MV-4-11 (cell line): ENCODE data around the gene FAM171A2.
"Not testable (repeated sequence)": the region's sequence is repeated elsewhere in the genome, so short reads cannot be mapped to it uniquely, and the experiment has no call there.

Experiments
- DNase-seq: peaks from one replicate; lab custom pipeline; 2025; lab: John Stamatoyannopoulos, UW

FAM171A2 gene

DNA sequence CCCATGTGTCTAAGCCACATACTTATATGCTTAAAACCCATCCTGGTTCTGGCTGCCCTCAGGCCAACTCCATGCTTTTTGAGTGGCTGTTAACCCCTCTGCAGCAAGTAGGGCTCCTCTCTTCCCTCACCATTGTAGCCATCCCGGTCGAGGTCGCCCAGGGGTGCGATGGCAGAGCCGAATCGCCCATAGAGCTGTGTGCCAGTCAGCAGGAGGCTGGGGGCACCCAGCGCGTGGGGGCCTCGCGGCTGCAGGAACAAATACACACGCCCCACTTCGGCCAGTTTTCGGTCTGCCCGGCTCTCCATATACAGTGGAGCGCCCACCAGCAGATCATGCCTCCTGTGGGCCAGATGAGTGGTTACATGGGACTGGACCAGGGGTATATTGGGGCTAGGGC lies 19.7 kb upstream of the FAM171A2 start:
- DNase-seq: no peak

DNA sequence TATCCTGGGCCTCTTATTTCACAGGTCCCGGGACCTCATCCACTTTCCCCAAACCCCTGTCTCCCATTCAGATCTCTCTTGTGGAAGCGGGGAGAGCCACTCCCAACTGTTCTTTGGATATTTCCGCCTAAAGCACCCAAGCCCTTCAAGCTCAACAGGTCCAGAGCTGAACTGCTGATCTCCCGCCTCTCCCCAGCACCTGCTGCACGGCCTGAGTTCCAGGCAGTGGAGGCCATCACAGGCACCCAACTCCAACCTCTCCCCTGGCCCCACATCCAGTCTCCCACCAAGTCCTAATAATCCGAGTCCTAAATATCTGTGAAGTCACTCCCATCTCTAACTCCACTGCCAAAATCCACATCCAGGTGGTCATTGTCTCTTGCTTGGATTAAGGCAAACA lies 19.3 kb upstream of the FAM171A2 start:
- DNase-seq: no peak

DNA sequence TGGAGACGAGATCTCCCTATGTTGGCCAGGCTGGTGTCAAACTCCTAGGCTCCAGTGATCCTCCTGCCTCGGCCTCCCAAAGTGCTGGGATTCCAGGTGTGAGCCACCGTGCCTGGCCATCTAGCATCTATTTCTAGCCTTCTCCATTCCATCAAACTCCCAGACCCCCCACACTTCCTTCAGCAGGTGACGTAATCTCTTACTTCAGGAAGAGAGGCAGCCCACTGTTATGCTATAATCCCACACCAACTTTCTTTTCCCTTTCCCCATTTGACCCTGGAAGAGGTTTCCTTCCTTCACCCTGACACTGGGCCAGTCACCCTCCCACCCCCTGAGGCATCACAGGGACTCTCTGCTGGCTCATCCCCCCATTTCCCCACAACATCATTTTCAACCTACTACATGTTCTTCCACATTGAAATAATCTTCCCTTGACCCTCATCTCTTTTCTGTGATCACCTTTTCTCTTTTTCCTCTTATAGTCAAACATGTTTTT lies 18.2 kb upstream of the FAM171A2 start:
- DNase-seq: no peak

DNA sequence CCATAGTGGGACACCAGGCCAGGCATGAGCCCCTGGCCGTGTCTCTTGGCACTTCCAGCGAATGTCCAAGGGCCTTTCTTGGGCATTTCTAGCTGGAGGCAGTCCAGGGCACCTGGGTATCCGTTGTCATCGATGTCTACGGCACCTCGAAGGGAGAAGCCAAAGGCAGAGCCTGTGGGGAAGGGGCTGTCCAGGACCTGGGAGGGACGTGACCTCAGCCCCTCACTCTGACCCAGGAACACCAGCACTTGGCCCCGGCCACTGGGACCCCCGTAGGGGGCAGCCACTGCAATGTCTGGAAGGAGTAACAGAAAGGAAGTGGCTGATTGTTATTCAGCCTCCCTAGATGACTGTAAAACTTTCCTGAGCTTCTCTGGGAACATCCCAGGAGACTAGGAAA lies 17.1 kb upstream of the FAM171A2 start:
- no peak for DNase-seq

DNA sequence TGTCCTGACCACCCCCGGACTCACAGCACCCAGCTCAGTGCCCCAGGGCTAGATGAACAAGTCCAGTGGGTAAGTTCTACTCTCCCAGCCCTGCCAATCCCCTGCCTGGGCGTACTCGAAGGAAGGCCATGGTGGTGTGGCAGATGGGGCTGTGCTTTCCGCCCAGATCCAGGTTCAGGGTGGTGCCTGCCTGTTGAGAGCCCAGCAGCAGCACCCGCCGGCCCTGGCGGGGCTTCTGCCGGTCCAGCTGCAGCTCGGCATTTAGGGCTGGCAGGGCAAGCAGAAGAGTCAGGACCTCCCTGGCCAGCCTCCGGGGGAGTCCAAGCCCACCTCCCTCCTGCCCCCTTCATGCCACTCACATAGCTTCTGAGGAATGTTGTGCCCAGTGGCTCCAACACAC lies 16.2 kb upstream of the FAM171A2 start:
- no peak for DNase-seq

DNA sequence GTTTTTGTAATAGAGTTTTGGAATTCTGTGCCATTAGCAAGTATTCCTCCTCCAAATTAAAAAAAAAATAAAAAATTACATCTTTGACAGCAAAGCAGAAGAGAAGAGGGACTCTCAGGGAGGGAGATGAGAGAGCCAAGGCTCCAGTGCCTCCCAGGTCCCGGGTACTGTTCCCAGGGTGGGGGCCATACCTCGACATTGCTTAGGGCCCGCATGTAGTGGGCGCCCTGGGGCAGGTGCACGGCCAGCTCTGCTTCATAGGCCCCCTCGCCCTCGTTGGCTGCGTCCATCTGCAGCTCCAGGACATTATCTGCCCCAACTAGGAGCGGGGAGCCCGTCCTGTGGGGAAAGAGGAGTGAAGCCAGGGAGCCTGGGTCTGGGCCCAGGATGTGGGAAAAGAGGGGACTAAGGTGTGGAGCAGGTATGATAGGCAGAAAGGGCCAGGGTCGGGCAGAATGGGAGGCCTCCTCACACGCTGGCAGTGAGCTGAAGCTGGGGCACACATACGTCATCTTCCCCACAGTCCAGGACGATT lies 14.6 kb upstream of the FAM171A2 start:
- no peak for DNase-seq

DNA sequence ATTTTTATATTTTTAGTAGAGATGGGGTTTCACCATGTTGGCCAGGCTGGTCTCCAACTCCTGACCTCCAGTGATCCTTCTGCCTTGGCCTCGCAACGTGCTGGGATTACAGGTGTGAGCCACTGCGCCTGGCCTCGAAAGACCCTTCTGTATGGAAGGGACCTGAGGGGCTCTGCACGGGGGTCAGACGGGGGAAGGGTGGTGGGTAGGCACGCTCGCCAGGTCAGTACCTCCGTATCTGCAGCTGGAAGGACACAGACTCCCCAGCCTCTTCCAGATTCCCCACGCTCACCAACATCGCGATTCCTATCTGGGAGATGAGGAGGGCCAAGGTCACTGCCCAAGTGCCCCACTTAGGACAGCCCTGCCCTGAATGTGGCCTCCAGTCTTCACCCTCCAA lies 13.1 kb upstream of the FAM171A2 start:
- no peak for DNase-seq

DNA sequence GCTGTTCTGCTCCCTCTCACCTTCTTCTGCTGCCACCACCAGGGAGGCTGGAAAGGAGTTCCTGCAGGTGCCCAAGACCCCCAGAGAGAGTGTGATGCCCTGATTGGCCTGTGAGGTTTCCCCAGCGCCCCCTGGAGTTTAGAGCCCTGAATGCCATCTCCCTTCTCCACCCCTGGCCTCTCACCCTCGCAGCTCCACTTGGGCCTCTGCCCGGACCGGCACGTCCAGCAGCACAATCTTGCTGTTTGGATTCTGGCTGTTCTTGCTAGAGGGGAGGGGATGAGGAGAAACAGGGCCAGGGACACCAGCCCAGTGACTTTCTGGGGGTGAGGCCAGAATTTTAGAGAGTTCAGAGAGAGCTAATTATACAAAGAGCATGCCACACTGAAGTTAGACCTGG lies 12.5 kb upstream of the FAM171A2 start:
- DNase-seq: no peak

DNA sequence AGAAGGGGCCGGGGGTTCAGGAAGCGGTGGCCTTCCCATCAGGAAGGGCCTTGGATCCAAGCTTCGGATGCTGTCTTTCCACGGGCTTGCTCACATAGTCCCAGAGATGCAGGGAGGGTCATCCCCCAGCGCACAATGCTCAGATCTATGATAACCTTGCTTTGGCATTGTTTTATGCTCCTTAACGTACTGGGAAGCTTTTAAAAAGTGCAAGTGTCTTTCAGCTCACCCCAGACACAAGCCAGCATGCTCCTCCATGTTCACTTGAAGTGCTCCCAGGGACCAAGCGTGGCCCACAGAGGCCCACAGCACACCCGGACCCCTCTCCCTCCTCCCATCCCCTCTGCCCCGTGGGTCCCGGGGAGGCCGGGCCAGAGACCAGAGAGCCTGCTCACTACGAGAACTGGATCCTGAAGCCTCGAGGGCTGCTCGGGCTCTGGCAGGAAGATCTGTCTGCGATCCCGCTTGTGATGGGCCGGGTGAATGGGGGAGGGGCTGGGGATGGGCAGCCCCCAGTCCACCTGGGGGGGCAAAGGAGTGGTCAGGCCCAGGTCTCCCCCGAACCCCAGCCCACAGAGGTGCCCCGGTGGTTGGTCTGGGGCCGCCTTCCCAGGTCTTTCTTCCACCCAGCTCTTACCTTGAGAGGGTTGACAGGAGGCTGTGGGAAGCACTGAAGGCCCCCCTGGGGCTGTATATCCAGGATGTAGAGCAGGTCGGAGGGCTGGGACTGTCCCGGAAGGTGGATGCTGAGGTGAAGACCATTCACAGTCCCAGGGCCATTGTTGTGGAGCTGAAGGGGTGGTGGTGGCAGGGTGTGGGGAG lies 11.8 kb upstream of the FAM171A2 start:
- no peak for DNase-seq

DNA sequence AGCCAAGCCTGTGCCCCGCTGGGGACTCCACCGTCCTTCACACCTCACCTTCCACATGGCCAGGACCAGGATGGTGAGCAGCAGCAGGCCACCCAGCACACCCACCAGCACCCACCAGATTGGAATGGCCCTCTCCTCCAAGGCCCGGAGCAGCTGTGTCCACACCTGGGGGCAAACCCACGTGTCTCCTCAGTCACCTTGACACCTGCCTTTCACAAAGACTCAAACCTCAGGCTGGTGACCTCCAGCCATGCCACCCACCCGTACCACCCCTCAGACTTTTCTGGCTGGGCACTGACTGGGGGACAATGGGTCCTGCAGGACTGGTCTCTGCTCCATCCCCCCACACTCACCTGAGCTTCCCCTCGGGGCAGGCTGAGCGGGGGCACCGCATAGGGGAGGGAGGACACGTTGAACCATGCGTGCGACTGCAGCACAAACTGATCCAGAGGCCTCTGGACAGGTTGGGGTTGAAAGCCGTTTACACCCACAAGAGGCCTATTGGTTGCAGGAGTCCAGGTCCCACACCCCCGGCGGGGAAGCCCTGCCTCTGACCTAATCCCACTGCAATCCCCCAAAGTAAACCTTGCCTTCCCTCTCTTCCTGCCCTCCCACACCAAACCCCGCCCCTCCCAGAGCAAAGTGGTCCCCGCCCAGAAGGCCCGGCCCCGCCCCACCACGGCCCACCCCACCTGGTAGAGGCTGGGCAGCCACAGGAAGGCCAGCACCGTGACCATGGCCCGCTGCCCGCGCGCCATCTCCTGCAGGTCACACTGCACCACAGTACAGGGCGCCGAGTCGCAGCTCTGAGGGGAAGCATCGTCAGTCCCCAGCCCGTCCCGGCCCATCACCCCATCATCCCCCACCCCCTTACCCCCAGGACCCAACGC lies 10.9 kb upstream of the FAM171A2 start:
- no peak for DNase-seq

DNA sequence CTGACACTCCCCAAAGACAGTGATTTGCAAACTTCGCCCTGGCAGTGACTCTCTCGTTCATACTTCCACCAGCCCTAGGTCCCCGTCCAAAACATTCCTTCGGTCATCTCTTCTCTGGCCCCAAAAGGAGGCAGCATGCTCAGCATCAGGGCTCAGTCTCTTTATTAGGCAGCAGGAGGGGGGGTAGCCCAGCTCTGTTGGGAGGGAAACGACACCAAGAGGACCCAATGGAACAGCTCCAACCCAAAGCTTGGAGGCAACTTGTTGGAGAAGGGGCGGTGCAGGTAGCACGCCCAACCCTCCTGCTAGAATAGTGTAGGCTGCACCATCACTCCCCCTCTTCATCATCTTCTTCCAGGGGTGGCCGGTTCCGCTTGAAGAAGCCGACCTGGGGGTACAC lies 8.4 kb upstream of the FAM171A2 start:
- DNase-seq: no peak

DNA sequence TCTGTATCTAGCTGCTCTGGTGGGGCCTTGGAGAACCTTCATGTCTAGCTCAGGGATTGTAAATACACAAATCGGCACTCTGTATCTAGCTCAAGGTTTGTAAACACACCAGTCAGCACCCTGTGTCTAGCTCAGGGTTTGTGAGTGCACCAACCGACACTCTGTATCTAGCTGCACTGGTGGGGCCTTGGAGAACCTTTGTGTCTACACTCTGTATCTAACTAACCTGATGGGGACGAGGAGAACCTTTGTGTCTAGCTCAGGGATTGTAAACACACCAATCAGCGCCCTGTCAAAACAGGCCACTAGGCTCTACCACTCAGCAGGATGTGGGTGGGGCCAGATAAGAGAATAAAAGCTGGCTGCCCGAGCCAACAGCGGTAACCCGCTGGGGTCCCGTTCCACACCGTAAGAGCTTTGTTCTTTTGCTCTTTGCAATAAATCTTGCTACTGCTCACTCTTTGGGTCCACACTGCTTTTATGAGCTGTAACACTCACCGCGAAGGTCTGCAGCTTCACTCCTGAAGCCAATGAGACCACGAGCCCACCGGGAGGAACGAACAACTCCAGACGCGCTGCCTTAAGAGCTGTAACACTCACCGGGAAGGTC lies 5.9 kb upstream of the FAM171A2 start:
- DNase-seq: not testable (repeated sequence)

DNA sequence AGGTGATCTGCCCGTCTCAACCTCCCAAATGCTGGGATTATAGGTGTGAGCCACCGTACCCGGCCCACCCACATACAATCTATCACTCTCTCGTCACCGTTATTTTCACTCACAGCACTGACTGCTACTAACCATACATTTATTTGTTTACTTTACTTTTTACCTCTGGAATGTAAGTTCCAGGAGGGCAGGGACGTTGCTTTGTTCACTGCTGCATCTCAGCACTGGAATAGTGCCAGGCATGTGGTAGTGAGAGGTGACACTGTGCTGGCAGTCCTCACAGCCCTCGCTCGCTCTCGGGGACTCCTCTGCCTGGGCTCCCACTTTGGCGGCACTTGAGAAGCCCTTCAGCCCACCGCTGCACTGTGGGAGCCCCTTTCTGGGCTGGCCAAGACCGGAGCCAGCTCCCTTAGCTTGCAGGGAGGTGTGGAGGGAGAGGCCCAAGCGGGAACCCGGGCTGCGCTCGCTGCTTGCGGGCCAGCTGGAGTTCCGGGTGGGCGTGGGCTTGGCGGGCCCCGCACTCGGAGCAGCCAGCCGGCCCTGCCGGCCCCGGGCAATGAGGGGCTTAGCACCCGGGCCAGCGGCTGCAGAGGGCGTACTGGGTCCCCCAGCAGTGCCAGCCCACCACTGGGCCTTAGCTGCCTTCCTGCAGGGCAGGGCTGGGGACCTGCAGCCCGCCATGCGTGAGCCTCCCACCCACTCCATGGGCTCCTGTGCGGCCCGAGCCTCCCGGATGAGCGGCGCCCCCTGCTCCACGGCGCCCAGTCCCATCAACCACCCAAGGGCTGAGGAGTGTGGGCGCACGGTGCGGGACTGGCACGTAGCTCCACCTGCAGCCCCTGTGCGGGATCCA lies 5.0 kb upstream of the FAM171A2 start:
- DNase-seq: not testable (repeated sequence)

DNA sequence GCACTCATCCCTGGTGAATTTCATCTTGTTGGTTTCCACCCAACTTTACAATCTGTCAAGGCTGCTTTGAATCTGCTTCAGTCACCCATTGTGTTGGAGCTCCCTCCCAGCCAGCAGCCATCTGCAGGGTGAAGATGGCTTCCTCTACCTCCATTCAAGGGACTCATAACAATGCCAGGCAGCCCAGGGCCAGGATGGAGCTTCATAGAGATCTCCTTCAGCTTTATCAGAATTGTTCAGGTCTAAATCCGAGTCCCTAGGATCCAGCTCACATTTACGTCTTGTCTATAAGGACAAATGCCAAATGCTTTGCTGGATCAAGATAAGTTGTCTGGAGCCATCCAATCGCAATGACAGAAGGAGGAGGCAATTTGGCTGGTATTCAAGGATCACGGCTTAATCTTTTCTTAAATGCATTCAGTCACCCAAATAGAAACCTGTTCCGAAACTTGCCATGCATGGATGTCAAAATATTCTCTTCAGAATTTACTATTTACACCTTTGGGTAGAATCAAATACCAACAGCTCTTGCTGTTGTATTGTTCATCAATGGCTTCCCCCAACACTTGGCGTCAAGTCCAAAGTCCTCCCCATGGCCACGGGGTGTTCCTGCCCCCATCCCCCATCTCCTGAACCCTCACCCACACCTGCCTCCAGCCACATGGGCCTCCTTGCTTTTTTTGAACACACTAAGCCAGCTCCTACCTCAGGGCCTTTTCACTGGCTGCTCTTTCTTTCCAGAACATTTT lies 3.8 kb upstream of the FAM171A2 start:
- DNase-seq: no peak

DNA sequence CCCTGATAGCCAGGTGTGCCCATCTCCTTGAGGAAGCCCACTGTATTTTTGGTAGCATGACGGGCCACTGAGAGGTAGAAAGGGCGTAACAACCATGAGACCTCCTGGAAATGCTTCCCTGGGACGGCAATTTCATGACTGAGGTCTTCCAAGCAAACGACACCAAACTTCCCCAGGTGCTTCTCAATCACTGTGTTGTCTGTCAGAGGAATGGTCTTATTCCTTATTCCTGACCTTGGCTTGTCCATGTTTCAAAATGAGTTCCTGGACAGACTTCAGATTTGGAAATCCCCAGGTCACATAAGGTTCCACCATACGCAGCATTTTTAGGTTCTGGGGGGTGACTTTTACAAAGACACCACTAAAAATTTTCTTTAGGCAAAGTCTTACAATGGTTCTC lies 1.4 kb upstream of the FAM171A2 start:
- not testable (repeated sequence) for DNase-seq

DNA sequence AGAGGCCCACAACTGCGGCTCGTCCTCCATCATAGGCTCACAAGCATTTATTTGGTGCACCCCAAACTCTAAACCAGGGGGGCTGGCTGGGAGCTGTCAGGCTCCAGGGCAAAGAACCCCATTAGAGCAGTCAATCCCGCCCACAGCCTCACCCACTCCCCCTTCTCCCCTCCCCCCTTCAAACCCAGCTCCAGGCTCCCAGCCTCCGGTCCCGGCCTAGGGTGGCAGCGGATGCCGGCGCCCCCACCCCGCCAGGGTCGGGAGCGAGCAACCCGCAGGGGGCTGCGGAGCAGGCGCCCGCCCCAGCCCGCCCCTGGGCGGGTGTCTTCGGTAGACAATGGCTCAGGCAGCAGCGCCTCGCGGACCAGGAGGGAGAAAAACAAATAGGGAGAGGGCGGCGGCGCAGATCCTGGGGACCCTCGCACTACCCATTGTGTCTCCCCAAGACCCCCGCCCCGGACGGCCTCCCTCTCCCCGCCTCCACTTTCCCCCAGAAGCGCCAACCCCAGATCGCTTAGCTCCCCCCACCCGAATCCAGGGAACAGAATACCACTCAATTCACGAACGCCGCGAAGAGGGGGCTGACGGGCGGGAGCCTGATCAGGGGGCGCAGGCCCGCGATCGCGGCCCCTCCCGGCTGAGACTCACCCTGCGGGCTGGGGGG lies 572 bp downstream of the FAM171A2 start:
- no peak for DNase-seq

DNA sequence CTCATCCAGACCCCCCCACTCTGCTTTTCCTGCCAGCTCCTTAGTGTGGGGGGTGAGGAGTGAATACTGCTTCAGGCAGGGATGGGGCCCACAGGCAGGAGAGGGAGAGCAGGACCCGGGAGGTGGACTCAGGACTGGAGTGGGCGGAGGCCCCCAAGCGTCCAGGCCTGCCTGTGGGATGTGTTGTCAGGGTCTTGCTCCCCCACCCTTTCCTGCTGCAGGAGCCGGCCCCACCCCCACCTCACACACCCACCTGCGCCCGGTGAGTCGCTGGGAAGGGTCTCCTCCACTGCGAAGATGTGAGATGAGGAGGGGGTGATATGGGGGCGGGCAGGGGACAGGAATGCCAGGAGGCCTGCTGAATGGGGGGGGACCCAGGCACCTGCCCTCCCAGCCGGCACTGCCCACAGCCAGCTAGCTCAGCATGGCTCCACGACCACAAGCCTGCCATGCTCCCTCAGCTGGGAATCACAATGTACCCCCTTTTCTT lies 1.1 kb downstream of the FAM171A2 start:
- no peak for DNase-seq

DNA sequence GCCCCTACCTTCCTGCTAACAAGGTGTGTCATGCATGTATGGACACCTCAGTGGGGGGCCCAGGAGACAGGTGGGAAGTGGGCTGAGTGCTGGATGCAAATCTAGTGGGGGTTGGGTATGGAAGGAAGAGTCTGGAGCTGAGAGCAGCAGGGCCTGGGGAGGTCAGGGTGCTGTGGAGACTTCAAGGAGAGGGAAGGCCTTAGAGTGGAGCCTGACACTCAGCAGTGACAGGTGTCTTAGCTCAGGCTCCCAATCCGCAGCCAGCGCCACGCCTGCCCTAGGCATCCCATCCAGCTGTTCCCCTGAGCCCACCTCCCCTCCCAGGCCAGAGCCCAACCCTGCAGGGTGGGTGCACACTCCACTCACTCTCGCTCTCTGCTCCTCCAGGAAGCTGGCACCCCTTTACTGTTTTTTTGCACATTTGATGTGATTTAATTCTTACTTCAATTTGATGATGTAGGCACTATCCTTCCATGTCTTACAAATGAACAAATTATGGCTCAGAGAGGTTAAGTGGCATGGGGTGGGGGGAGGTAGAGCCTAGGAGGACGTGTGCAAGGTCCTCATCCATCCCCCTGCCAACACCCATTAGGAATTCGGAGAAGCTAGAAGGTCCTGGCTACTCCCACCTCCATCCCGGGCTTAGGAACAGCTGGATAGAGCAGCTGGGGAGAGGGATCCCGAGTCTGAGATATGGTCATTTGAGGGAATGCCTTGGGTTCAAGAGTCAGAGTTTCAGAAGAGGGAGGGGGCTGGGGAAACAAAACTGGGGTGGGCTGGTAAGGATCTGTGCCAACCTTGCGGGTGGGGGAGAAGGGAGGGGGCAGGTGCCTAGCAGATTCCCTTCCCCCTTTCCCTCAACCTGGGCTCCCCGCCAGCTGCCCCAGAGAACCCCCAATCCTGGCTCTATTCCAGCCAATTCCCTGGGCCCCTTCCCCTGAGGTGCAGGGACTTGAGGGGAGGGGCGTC lies 2.1 kb downstream of the FAM171A2 start:
- no peak for DNase-seq

DNA sequence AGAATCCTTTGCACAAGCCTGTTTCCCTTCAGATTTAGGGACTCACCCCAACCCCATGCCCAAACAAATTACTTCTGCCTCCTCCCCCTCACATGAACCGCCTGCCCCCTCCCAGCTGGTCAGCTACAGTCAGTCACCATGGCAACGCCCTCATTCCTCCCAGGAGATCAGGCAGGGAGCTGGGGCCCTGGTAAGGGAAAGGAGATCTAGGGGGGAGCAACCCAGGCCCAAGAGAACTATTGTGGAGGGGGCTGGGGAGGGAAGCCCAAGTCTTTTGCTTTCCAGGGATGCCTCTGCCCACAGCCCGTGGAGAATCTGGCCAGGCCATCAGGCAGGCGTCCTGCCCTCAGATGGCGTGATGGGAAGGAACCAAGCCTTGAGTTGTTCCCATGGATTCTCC lies 2.8 kb downstream of the FAM171A2 start:
- DNase-seq: no peak
